Hepatocyte (in vitro differentiated cells): ENCODE results near the gene JMJD8.

Experiments
- EZH2 ChIP-seq: fragments of 200-600 bp; sonication (generic); IDR thresholded peaks from 2 replicates; pipeline ENCODE4 v1.6.1; 2016; ENCODE audit warnings: antibody characterized with exemption, mild to moderate bottlenecking, borderline replicate concordance
- TF ChIP-seq, protein P1 (sequence below): fragments of 200-600 bp; sonication (generic); IDR thresholded peaks from 2 replicates; pipeline ENCODE4 v1.5.1; 2016; ENCODE audit warnings: antibody characterized with exemption, mild to moderate bottlenecking; ENCODE audit not compliant: poor library complexity

DNA sequence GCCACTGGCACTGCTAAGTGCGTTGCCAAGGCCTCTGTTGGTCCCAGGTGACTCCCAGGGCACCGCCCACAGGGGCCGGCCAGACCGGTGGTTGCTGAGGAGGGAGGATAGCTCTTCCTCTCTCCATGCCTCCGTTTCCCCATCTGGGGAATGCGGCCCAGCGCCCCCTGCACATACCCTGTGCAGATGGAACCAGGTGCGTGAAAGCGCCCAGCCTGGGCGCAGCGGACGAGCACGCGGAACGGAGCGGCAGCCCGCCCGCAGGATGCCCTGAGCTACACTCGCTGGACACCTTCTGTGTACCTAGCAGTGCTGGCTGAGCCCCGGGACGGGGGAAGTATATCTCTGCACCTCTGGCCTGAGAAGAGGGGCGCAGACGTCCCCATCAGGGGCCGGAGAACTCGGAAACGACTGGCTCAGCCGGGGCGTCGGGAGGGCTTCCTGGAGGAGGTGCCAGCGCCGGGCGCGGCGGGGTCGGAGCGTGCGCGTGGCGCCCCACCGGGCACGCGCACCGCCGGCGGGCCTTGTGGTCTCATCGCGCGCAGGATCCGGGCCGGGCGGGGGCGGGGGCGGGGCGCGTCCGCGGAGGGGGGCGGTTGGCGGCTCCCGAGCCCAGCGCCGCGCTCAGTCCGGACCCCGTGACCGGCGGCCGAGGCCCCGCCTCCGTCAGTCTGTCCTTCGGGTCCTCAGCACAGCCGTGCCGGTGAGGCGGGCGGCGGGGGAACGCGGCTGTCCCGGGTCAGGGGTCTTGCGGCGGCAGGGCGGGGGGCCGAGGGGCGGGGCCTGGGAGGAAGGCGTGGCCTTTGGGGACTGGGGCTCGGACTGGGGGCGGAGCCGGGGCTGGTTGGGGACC lies 42.5 kb upstream of the JMJD8 start, which contains the start of the genes CCDC78 and HAGHL:
- TF ChIP-seq, protein P1, sequence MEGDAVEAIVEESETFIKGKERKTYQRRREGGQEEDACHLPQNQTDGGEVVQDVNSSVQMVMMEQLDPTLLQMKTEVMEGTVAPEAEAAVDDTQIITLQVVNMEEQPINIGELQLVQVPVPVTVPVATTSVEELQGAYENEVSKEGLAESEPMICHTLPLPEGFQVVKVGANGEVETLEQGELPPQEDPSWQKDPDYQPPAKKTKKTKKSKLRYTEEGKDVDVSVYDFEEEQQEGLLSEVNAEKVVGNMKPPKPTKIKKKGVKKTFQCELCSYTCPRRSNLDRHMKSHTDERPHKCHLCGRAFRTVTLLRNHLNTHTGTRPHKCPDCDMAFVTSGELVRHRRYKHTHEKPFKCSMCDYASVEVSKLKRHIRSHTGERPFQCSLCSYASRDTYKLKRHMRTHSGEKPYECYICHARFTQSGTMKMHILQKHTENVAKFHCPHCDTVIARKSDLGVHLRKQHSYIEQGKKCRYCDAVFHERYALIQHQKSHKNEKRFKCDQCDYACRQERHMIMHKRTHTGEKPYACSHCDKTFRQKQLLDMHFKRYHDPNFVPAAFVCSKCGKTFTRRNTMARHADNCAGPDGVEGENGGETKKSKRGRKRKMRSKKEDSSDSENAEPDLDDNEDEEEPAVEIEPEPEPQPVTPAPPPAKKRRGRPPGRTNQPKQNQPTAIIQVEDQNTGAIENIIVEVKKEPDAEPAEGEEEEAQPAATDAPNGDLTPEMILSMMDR: no peak
- TF ChIP-seq EZH2: no peak
